ENCODE results near the gene PCDHA7.
A peak's percentile ranks its signal among the peaks of the same experiment; 100 is the strongest.

PCDHA7 gene

DNA sequence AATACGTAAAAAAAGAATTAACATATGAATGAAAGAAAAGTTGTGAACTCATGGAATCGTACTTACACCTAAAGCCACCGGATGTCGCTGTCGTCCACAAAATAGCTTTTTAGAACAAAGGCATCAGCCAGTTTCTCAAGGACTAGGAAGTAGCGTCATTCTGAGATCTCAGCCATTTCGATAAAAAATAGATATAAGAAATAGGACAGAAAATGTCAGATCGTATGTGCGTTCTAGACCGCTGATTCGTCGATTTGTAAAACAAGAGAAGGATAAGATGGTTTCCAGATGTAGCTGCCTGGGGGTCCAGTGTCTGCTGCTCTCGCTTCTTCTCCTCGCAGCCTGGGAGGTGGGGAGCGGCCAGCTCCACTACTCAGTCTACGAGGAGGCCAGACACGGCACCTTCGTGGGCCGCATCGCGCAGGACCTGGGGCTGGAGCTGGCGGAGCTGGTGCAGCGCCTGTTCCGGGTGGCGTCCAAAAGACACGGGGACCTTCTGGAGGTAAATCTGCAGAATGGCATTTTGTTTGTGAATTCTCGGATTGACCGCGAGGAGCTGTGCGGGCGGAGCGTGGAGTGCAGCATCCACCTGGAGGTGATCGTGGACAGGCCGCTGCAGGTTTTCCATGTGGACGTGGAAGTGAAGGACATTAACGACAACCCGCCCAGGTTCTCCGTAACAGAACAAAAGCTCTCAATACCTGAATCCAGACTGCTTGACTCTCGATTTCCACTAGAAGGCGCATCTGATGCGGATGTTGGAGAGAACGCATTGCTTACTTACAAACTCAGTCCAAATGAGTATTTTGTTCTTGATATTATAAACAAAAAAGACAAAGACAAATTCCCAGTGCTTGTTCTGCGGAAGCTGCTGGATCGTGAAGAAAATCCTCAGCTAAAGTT lies 22.0 kb downstream of the PCDHA7 start, which contains the start of gene PCDHA10:
Gene PCDHA10 (plus strand): TSS at position 126 of the 903 bp plus-strand sequence. CDS start 152 bp downstream, at position 278.
- peaks cover 78% of the 10 kb centered on the region for H3K36me3 Mint-ChIP-seq (ENCODE audit: low read depth)
- H3K27ac Mint-ChIP-seq: no peak within 1 kb of the TSS
- H3K27me3 Mint-ChIP-seq (ENCODE audit: low read depth, poor library complexity): peaks cover 3% of the 10 kb centered on the region
- peaks cover 80% of the 10 kb centered on the region for H3K9me3 Mint-ChIP-seq
- TF ChIP-seq, protein P1, sequence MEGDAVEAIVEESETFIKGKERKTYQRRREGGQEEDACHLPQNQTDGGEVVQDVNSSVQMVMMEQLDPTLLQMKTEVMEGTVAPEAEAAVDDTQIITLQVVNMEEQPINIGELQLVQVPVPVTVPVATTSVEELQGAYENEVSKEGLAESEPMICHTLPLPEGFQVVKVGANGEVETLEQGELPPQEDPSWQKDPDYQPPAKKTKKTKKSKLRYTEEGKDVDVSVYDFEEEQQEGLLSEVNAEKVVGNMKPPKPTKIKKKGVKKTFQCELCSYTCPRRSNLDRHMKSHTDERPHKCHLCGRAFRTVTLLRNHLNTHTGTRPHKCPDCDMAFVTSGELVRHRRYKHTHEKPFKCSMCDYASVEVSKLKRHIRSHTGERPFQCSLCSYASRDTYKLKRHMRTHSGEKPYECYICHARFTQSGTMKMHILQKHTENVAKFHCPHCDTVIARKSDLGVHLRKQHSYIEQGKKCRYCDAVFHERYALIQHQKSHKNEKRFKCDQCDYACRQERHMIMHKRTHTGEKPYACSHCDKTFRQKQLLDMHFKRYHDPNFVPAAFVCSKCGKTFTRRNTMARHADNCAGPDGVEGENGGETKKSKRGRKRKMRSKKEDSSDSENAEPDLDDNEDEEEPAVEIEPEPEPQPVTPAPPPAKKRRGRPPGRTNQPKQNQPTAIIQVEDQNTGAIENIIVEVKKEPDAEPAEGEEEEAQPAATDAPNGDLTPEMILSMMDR (IDR thresholded peaks at IDR 0.05): peak; percentile 23
- DNase-seq: no peak
- no peaks in the 10 kb centered on the region for H3K4me1 Mint-ChIP-seq
- peak within 1 kb of the TSS; percentile 84 for H3K4me3 Mint-ChIP-seq

DNA sequence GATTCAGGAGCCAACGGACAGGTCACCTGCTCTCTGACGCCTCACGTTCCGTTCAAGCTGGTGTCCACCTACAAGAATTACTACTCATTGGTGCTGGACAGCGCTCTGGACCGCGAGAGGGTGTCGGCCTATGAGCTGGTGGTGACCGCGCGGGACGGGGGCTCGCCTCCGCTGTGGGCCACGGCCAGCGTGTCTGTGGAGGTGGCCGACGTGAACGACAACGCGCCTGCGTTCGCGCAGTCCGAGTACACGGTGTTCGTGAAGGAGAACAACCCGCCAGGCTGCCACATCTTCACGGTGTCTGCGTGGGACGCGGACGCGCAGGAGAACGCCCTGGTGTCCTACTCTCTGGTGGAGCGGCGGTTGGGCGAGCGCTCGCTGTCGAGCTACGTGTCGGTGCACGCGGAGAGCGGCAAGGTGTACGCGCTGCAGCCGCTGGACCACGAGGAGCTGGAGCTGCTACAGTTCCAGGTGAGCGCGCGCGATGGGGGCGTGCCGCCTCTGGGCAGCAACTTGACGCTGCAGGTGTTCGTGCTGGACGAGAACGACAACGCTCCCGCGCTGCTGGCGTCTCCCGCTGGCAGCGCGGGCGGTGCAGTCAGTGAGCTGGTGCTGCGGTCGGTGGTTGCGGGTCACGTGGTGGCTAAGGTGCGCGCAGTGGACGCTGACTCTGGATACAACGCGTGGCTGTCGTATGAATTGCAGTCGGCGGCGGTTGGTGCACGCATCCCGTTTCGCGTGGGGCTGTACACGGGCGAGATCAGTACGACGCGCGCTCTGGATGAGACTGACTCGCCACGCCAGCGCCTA lies 23.3 kb downstream of the PCDHA7 start:
- H3K9me3 Mint-ChIP-seq: peaks cover 85% of the 10 kb centered on the region
- DNase-seq: no peak
- peaks cover 3% of the 10 kb centered on the region for H3K27me3 Mint-ChIP-seq (ENCODE audit: low read depth, poor library complexity)
- H3K36me3 Mint-ChIP-seq (ENCODE audit: low read depth): peaks cover 82% of the 10 kb centered on the region
- no peak overlapping the region for H3K4me3 Mint-ChIP-seq
- TF ChIP-seq, protein P1 (IDR thresholded peaks at IDR 0.05): no peak
- no peak overlapping the region for H3K27ac Mint-ChIP-seq
- H3K4me1 Mint-ChIP-seq: no peaks in the 10 kb centered on the region

DNA sequence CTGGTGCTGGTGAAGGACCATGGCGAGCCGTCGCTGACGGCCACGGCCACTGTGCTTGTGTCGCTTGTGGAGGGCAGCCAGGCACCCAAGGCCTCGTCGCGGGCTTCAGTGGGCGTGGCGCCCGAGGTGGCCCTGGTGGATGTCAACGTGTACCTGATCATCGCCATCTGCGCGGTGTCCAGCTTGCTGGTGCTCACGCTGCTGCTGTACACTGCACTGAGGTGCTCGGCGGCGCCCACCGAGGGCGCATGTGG lies 23.8 kb downstream of the PCDHA7 start:
- DNase-seq: no peak
- H3K27me3 Mint-ChIP-seq (ENCODE audit: low read depth, poor library complexity): peaks cover 3% of the 10 kb centered on the region
- peaks cover 82% of the 10 kb centered on the region for H3K36me3 Mint-ChIP-seq (ENCODE audit: low read depth)
- no peaks in the 10 kb centered on the region for H3K4me1 Mint-ChIP-seq
- TF ChIP-seq, protein P1 (IDR thresholded peaks at IDR 0.05): no peak
- peaks cover 86% of the 10 kb centered on the region for H3K9me3 Mint-ChIP-seq
- no peak overlapping the region for H3K4me3 Mint-ChIP-seq
- H3K27ac Mint-ChIP-seq: no peak overlapping the region

DNA sequence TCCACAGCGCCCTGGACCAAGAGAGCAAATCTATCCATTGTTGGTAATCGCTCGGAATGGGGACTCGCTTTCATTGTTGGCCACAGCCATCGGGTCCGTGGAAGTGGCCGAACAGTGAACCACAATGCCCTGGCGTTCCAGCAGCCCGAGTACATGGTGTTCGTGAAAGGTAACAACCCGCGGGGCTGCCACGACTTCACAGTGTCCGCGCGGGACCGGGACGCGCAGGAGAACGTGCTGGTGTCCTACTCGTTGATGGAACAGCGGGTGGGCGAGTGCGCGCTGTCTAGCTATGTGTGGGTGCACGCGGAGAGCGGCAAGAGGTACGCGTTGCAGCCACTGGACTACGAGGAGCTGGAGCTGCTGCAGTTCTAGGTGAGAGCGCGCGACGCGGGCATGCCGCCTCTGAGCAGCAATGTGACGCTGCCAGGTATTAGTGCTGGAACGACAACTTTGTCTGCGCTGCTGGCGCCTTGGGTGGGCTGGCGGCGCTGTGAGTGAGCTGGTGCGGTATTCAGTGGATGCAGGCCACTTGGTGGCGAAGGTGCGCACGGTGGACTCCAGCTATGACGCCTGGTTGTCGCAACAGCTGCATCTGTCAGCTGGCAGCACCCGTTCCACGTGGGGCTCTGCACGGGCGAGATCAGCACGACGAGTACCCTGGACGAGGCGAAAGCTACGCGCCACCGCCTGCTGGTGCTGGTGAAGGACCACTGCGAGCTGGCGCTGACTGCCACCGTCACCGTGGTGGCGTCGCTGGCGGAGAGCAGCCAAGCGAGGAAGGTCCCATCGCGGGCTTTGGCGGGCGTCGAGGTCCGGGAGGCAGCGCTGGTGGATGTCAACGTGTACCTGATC lies 28.6 kb downstream of the PCDHA7 start:
- Mint-ChIP-seq H3K36me3 (ENCODE audit: low read depth) (peaks cover 84% of the 10 kb centered on the region), H3K4me1 (no peaks in the 10 kb centered on the region), H3K27me3 (ENCODE audit: low read depth, poor library complexity) (no peaks in the 10 kb centered on the region), H3K4me3 (no peak overlapping the region), H3K9me3 (peaks cover 65% of the 10 kb centered on the region), H3K27ac (no peak overlapping the region)
- DNase-seq: no peak
- TF ChIP-seq, protein P1 (IDR thresholded peaks at IDR 0.05): no peak

DNA sequence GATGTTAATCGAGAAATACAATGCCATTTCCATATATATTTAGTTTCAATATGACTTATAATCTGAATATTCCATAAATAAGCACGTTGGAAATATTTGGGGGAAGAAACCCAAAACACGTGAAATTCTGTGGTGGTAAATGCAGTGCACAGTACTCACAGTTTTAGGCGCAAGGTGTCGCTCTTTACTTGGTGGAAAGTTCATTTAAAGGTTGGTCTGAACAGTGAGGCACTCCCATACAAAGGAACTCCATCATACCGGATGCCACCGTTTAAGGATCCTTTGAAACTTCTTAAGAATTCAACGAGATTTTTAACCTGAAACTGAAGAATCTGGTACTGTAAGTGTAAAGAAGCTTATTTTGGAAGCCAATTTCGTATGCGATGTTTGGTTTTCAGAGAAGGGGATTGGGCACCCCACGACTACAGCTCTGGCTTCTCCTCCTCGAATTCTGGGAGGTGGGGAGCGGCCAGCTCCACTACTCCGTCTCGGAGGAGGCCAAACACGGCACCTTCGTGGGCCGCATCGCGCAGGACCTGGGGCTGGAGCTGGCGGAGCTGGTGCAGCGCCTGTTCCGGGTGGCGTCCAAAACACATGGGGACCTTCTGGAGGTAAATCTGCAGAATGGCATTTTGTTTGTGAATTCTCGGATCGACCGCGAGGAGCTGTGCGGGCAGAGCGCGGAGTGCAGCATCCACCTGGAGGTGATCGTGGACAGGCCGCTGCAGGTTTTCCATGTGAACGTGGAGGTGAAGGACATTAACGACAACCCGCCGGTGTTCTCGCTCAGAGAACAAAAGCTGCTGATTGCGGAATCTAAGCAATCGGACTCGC lies 34.9 kb downstream of the PCDHA7 start, which contains the start of gene PCDHA11:
Gene PCDHA11 (plus strand): TSS at position 237 of the 834 bp plus-strand sequence. CDS start 147 bp downstream, at position 384.
- DNase-seq: peak; percentile 34
- peaks cover 3% of the 10 kb centered on the region for H3K4me1 Mint-ChIP-seq
- H3K27ac Mint-ChIP-seq: no peak within 1 kb of the TSS
- peak within 1 kb of the TSS; percentile 86 for H3K4me3 Mint-ChIP-seq
- TF ChIP-seq, protein P1 (IDR thresholded peaks at IDR 0.05): peak; percentile 60
- H3K27me3 Mint-ChIP-seq (ENCODE audit: low read depth, poor library complexity): no peaks in the 10 kb centered on the region
- H3K9me3 Mint-ChIP-seq: peaks cover 52% of the 10 kb centered on the region
- H3K36me3 Mint-ChIP-seq (ENCODE audit: low read depth): peaks cover 74% of the 10 kb centered on the region
